DMS 273 (cell line): ENCODE results near the gene GAS5.
A peak's percentile ranks its signal among the peaks of the same experiment; 100 is the strongest.

Source experiments
- DNase-seq: peaks from one replicate; lab custom pipeline; 2025; ENCODE audit not compliant: unreplicated experiment; lab: John Stamatoyannopoulos, UW

GAS5 gene

GRCh38 chr1:173832748-173833147 is 35.0 kb downstream of the GAS5 start:
- DNase-seq, result no peak

- no peak for DNase-seq
These were observed 40.2 kb downstream of the GAS5 start for GRCh38 chr1:173827611-173828010.

DNA sequence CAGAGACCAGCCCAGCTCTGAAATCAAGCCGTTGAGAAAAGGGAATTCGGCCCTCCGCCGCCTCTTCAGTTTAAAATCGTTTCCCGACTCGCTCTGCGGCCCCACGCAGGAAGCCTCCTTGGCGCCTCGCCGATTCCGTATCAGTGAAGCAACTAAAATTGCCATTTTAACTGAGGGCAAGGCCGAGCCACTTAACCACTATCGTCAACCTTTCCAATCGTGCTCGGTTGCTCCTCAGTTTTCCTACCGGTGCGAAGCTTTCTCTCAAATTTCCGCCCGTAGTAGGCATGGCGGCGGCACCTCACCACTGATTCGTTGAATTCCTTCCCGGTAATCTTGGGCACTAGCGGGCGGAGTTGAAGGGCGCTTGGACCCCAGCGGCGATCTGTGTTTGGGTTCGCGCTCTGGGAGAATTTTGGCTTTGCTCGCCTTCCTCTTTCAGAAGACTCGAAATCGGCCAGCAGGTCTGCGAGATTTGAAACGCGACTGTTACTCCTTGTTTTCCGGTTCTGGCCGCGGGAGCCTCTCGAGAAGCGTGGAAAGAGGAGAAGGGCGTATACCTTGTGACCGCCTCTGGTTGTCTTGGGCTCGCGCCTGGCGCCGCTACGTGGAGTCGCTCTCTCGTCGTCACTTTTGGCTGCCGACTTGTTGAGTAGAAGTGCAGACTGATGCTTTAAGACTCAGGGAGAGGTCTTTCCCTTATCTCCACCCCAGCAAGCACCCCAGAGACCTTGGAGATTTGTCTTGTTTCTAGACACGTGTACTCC is 43.3 kb downstream of the GAS5 start, which contains the start of the genes CENPL and DARS2:
CENPL (minus strand) TSS at position 569 of the 767 bp plus-strand sequence. CDS start 13,584 bp downstream, outside the sequence.
DARS2 (plus strand) TSS at position 359 of the 767 bp plus-strand sequence. CDS start 557 bp downstream, outside the sequence.
- DNase-seq, result peak; percentile 99

DNA sequence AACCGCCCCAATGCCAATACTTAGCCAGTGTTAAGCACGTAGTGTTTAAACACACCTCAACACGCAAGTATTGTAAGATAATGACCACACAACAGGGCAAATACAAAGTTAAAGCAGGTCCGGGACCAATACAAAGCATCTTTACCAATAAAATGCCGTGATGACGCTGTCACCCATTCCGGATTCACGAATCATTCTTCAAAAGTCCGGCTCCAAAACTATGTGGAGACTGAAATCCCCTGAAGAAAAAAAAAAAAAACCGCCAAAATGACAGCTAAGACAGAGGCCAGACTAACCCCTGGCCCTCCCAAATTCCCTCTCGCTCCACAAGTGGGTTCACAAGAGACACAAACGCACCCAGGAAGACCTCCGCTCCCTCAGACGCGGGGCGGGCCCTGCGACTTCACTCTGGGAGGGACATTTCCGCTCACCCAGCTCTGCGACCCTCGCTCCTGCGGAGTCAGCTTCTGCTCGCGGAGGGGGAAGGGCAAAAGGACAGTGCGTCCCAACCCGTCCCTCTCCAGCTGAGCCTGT is 43.9 kb downstream of the GAS5 start:
- no peak for DNase-seq

- DNase-seq, result no peak
These were observed 46.1 kb downstream of the GAS5 start for GRCh38 chr1:173821680-173822079.

GRCh38 chr1:173818459-173818858 is 49.3 kb downstream of the GAS5 start:
- no peak for DNase-seq
